HepG2 (cell line): ENCODE data around the gene TRIM31. TPM values are rescaled to one million over a fixed set of nuclear protein-coding genes. Genes with fewer than 3 reads are reported as not detected.

ENCODE experiments used
- ADNP ChIP-seq: sonication (generic); formaldehyde crosslinking; IDR thresholded peaks from 2 replicates; pipeline ENCODE4 v1.4.0; 2020; ENCODE audit warnings: missing genetic modification reagents
- ATF2 ChIP-seq: sonication (generic); formaldehyde crosslinking; IDR thresholded peaks from 2 replicates; pipeline ENCODE4 v1.4.0; 2020; ENCODE audit warnings: missing genetic modification reagents
- ATF4 ChIP-seq, 2 experiments: fragments of 450-650 bp in 1 of 2; sonication (generic) in 1 of 2; formaldehyde crosslinking; IDR thresholded peaks; 2 replicates each; pipeline versions ENCODE4 v1.5.0 to v1.8.0; 2020 to 2022; ENCODE audit warnings: mild to moderate bottlenecking in 1 of 2, missing genetic modification reagents in 1 of 2
- FOXK1 ChIP-seq: sonication (generic); formaldehyde crosslinking; IDR thresholded peaks from 2 replicates; pipeline ENCODE4 v1.4.0; 2020; ENCODE audit warnings: low read depth, missing genetic modification reagents, borderline replicate concordance
- MTF1 ChIP-seq: sonication (generic); formaldehyde crosslinking; IDR thresholded peaks from 2 replicates; pipeline ENCODE4 v1.5.0; 2020; ENCODE audit warnings: missing genetic modification reagents
- NPAS2 ChIP-seq: sonication (generic); formaldehyde crosslinking; IDR thresholded peaks from 2 replicates; pipeline ENCODE4 v1.8.0; 2022; ENCODE audit warnings: mild to moderate bottlenecking, missing genetic modification reagents, borderline replicate concordance
- NR3C1 ChIP-seq: sonication (generic); formaldehyde crosslinking; IDR thresholded peaks from 2 replicates; pipeline ENCODE4 v1.4.0; 2020; ENCODE audit warnings: missing genetic modification reagents
- RAD21 ChIP-seq: fragments of 450-650 bp; formaldehyde crosslinking; IDR thresholded peaks from 2 replicates; pipeline ENCODE4 v1.5.0; 2020; ENCODE audit warnings: mild to moderate bottlenecking
- SMAD9 ChIP-seq: sonication (generic); formaldehyde crosslinking; IDR thresholded peaks from 2 replicates; pipeline ENCODE4 v1.5.1; 2020; ENCODE audit warnings: mild to moderate bottlenecking, missing genetic modification reagents
- SP1 ChIP-seq, 2 experiments: fragments of 450-650 bp in 1 of 2; sonication (generic) in 1 of 2; formaldehyde crosslinking in 1 of 2; IDR thresholded peaks; 2 replicates each; pipeline versions ENCODE4 v1.4.0 to v1.6.1; 2016 to 2020; ENCODE audit warnings: missing genetic modification reagents in 1 of 2
- SP140L ChIP-seq: sonication (generic); formaldehyde crosslinking; IDR thresholded peaks from 2 replicates; pipeline ENCODE4 v1.4.0; 2020; ENCODE audit warnings: missing genetic modification reagents, borderline replicate concordance
- ZNF251 ChIP-seq: sonication (generic); formaldehyde crosslinking; IDR thresholded peaks from 2 replicates; pipeline ENCODE4 v1.9.0; 2021; ENCODE audit warnings: mild to moderate bottlenecking, missing genetic modification reagents
- ZNF264 ChIP-seq: sonication (generic); formaldehyde crosslinking; IDR thresholded peaks from 2 replicates; pipeline ENCODE4 v1.4.0; 2020; ENCODE audit warnings: missing genetic modification reagents
- ZNF512B ChIP-seq: sonication (generic); formaldehyde crosslinking; IDR thresholded peaks from 2 replicates; pipeline ENCODE4 v1.5.1; 2020; ENCODE audit warnings: missing genetic modification reagents, mild to moderate bottlenecking, borderline replicate concordance
- ZNF543 ChIP-seq: sonication (generic); formaldehyde crosslinking; IDR thresholded peaks from 2 replicates; pipeline ENCODE4 v1.4.0; 2020; ENCODE audit warnings: mild to moderate bottlenecking, missing genetic modification reagents
- ZSCAN25 ChIP-seq: sonication (generic); formaldehyde crosslinking; IDR thresholded peaks from 2 replicates; pipeline ENCODE4 v1.8.0; 2022; ENCODE audit warnings: mild to moderate bottlenecking, missing genetic modification reagents
- polyA plus RNA-seq, 8 experiments: library from polyadenylated mRNA; depleted of rRNA in 3 of 8; stranded (reverse) in 7 of 8; unstranded in 1 of 8; fragments of >200 nt; fragmentation: Illumina TruSeq in 4 of 8; extraction: Trizol in 4 of 8; gene quantifications; 2 replicates each; pipeline versions ENCODE4 v1.2.1 to v1.2.3, GENCODE V29; 2011 to 2016; ENCODE audit warnings: low read depth in 4 of 8, missing spikeins in 1 of 8, mixed read lengths in 1 of 8; ENCODE audit not compliant: insufficient read depth in 1 of 8
- total RNA-seq, 5 experiments: library from RNA; depleted of rRNA; stranded (reverse); fragments of >200 nt; fragmentation: Illumina TruSeq; extraction: Trizol; gene quantifications; 2 replicates each; pipeline ENCODE4 v1.2.3, GENCODE V29; 2016; ENCODE audit warnings: low read depth in 1 of 5
- TF ChIP-seq, protein P1 (sequence below): sonication (generic); formaldehyde crosslinking; conservative IDR thresholded peaks from 2 replicates; pipeline ENCODE4 v1.4.0; 2020; ENCODE audit warnings: mild to moderate bottlenecking, missing genetic modification reagents, moderate library complexity
- TF ChIP-seq, protein P2 (sequence below): sonication (generic); formaldehyde crosslinking; IDR thresholded peaks from 2 replicates; pipeline ENCODE4 v1.5.1; 2020; ENCODE audit warnings: mild to moderate bottlenecking, moderate library complexity, missing genetic modification reagents
- TF ChIP-seq, protein P3 (sequence below): sonication (generic); formaldehyde crosslinking; conservative IDR thresholded peaks from 2 replicates; pipeline ENCODE4 v1.4.0; 2020; ENCODE audit warnings: missing genetic modification reagents

The TRIM31 gene
- total and polyA plus RNA-seq, 2 of the 13 experiments (the other 11 are each of a cell fraction or from before 2014, with no cell fraction given) = 0.13 to 0.51 TPM

- TF ChIP-seq, protein P1, sequence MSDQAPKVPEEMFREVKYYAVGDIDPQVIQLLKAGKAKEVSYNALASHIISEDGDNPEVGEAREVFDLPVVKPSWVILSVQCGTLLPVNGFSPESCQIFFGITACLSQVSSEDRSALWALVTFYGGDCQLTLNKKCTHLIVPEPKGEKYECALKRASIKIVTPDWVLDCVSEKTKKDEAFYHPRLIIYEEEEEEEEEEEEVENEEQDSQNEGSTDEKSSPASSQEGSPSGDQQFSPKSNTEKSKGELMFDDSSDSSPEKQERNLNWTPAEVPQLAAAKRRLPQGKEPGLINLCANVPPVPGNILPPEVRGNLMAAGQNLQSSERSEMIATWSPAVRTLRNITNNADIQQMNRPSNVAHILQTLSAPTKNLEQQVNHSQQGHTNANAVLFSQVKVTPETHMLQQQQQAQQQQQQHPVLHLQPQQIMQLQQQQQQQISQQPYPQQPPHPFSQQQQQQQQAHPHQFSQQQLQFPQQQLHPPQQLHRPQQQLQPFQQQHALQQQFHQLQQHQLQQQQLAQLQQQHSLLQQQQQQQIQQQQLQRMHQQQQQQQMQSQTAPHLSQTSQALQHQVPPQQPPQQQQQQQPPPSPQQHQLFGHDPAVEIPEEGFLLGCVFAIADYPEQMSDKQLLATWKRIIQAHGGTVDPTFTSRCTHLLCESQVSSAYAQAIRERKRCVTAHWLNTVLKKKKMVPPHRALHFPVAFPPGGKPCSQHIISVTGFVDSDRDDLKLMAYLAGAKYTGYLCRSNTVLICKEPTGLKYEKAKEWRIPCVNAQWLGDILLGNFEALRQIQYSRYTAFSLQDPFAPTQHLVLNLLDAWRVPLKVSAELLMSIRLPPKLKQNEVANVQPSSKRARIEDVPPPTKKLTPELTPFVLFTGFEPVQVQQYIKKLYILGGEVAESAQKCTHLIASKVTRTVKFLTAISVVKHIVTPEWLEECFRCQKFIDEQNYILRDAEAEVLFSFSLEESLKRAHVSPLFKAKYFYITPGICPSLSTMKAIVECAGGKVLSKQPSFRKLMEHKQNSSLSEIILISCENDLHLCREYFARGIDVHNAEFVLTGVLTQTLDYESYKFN = no peak
- no peak for TF ChIP-seq ATF4 (CRISPR knock-in tag; IDR thresholded peaks at IDR 0.05)
- TF ChIP-seq ZNF251 (CRISPR knock-in tag) = no peak
- TF ChIP-seq MTF1 (CRISPR knock-in tag) = no peak
- no peak for TF ChIP-seq ZNF543 (CRISPR knock-in tag)
- TF ChIP-seq, protein P2, sequence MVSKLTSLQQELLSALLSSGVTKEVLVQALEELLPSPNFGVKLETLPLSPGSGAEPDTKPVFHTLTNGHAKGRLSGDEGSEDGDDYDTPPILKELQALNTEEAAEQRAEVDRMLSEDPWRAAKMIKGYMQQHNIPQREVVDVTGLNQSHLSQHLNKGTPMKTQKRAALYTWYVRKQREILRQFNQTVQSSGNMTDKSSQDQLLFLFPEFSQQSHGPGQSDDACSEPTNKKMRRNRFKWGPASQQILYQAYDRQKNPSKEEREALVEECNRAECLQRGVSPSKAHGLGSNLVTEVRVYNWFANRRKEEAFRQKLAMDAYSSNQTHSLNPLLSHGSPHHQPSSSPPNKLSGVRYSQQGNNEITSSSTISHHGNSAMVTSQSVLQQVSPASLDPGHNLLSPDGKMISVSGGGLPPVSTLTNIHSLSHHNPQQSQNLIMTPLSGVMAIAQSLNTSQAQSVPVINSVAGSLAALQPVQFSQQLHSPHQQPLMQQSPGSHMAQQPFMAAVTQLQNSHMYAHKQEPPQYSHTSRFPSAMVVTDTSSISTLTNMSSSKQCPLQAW = 0 out of 2 replicates have a peak, but pooled peaks have one; percentile 28
- no peak for TF ChIP-seq SMAD9 (CRISPR knock-in tag)
- no peak for TF ChIP-seq NPAS2
- TF ChIP-seq, protein P3, sequence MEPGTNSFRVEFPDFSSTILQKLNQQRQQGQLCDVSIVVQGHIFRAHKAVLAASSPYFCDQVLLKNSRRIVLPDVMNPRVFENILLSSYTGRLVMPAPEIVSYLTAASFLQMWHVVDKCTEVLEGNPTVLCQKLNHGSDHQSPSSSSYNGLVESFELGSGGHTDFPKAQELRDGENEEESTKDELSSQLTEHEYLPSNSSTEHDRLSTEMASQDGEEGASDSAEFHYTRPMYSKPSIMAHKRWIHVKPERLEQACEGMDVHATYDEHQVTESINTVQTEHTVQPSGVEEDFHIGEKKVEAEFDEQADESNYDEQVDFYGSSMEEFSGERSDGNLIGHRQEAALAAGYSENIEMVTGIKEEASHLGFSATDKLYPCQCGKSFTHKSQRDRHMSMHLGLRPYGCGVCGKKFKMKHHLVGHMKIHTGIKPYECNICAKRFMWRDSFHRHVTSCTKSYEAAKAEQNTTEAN (CRISPR knock-in tag) = no peak
- no peak for TF ChIP-seq NR3C1
- TF ChIP-seq ZNF264 (CRISPR knock-in tag) = no peak
- no peak for TF ChIP-seq ZNF512B (CRISPR knock-in tag)
- TF ChIP-seq FOXK1 (CRISPR knock-in tag) = peak; percentile 37; the same call in 1 of the 2 replicates
- no peak for TF ChIP-seq RAD21
- TF ChIP-seq ATF2 (CRISPR knock-in tag) = no peak
- no peak for TF ChIP-seq SP140L (CRISPR knock-in tag)
- TF ChIP-seq ZSCAN25 (CRISPR knock-in tag) = no peak
- TF ChIP-seq ADNP (CRISPR knock-in tag) = no peak
- no peak for TF ChIP-seq SP1 (IDR thresholded peaks at IDR 0.05)
- TF ChIP-seq SP1 (CRISPR knock-in tag; IDR thresholded peaks at IDR 0.05) = no peak; the same call in 1 of the 2 replicates
These were observed 22.9 kb upstream of the TRIM31 start, which contains the start of gene TRIM40 (continued) for GRCh38 chr6:30135757-30136156.
